AG20443 (cell line): Measurements from ENCODE around the gene PHLDB1.
"Not testable (repeated sequence)": the region's sequence is repeated elsewhere in the genome, so short reads cannot be mapped to it uniquely, and the experiment has no call there.

Experiments used
- DNase-seq: peaks from one replicate; pipeline ENCODE4 v3.0.0; 2012; ENCODE audit warnings: low spot score, mixed read lengths

PHLDB1 gene

DNA sequence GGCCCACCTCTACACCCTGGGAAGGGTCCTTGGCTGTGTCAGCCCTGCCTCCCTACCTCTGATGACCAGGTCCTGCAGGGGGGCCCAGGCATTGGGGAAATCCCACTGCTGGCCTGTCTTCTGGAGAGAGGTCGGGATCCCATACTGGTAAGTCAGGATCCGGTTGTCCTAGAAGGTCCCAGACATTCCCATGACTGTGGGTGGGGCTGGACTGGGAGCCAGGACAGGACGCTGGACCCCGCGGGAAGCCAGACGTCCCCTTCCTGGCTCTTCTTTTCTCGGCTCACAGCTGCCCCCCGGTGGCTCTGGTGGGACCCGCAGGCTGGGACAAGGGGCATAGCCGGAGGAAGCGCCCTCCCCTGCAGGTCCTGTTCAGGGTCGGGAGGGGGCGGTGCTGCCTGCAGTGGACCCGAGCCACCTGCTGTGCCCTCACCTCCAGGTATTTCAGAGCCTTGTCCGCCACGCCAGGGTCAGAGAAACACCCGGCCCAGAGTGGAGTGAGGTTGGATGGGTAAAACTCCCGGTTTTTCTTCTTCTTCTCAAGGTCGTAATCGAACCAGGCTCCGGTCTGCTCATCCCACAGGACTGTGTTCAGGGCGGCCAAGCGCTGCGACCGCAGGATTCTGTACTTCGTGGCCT, 52.0 kb downstream of the PHLDB1 start:
- DNase-seq: peak; percentile 96

DNA sequence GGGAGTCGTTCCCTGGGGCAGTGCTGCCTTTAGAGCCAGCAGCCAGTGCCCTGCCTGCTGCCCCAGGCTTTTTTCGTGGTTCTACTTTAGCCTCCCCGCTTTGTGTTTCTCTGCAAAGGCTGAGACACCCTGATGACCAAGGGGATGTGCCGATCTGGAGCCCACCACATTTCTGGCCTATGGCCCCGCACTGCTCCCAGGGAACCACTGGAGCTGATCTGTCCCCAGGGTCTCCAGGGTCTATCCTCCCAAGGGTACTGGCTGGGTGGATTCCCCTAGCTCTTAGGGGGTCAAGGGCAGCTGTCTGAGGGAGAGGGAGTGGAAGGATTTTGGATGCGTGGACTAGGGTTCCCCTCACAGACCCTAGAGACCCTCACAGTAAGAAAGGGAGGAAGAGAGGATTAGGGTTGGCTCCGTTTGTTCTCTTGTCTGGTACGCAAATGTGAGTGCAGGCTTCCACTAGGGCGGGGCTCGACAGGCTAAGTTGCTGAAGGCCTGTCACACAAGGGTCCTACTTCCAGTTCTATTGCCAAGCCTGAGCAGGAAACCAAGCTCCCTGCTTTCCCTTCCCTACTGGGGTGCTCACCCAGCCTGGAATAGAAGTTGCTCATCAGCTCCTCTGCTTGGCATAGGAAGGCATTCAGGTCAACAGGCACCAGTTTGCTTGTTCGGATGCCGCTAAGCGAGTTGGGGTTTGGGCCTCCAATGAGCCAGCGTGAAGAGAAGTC, 52.7 kb downstream of the PHLDB1 start:
- no peak for DNase-seq

DNA sequence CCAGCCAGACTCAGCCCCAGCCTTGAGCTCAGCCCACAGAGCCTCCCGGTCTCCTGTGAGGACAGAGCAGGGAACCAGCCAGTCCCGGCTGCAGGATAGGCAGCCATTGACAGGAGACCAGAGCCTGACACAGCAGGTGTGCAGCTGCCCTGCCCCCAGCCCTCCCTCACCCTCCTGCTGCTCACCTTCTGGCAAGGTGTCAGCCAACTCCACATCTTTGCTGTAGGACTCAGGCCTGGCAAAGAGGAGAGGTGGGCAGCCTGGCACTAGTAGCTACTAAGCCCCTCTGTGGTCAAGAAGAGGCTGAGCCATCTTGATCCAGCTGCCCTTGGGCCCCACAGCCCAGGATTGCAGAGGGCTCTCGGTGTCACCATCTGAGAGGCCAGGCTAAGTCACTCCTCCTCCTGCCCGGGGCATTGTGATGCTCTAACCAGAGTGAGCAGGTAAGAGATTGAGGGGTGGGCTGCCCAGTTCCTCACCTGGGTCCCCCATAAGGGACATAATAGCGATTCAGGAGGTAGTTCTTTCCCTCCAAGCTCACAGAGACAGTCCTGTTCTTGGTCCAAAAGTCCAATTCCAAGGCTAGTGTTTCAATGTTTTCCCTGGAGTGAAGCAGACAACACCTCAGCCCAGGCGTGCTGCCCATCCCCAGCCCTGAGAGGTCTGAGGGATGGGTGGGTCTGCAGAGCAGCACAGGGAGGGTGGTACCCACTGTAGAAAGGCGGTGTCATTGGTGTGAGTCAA, 53.4 kb downstream of the PHLDB1 start:
- DNase-seq: no peak

- DNase-seq: no peak
Observed at GRCh38 chr11:118661425-118662301, 54.2 kb downstream of the PHLDB1 start.

DNA sequence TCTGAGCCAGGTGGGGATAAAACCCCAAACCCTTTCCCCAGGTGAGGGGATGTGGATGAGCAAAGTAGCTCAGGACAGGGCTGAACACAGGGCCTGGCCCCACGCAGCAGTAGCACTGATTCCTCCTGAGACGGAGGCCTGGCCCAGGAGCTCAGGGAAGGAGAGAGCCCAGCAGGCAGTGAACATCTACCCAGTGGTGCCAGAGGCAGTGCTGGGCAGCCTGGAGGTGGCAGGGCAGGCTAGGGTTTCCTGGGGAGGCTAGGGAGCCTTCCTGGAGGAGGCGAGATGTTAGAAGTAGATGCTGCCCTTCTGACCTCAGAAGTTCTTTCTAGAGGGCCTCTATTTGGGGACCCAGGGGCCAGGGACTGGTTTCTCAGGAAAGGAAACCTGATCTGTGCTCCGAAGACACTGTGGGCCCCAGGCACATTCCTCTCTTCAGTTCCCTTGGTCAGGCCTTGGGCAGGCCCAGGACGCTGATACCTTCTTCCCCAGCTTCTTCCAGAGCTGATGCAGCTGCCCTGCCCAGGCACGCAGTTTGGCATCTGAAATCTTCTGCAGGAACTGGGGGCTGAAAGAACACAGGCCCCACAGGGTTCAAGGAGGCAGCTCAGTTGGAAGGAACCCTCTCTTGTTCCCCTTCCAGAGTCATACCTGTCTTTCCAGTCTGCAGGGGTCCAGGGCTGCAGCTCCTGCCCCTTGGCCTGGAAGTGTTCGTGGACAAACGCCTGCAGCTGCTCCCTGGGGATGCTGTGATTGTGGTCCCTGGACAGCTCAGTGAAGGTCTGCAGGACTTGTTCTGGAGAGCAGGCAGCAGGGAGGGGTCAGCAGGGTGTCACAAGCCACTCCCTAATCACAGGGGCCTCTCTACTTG, 55.2 kb downstream of the PHLDB1 start:
- DNase-seq: no peak

GRCh38 chr11:118663381-118663780, 56.0 kb downstream of the PHLDB1 start:
- no peak for DNase-seq

DNA sequence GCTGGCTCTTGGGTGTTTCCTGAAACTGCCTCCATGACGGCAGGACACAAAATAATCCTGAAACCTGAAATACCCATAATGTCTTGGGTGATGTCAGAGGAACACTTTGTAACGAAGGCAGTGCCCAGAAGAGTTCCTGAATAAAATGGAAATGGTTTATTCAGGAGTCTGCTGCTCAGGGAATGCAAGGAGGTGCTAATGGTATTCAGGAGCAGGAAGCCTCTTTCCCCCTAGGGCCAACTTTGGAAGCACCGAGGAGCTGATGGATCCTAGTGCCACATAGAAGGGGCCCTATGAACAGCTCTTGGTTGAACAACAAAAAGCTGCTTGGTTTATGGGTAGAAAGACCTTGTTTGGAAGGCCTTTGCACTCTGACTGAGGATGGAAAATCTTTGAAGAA, 56.5 kb downstream of the PHLDB1 start:
- no peak for DNase-seq

DNA sequence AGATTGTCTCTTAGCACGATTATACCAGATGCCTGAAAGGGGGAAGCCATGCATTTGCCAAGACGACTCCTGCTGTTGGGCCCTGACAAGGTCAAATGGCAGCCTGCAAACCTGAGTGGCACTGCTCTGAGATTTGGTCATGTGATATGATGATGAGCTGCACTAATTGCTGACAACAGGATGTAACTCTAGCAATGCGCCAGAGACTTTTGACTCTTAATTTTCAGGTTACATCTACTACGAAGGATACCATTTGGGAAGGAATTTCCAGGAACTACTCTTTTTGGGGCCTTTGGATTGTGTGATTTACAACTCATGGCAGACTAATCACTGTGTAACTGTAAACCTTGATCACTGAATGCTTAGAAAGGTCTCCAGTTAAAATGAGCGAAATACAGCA, 59.0 kb downstream of the PHLDB1 start:
- no peak for DNase-seq

- DNase-seq: no peak
Observed at GRCh38 chr11:118670063-118670462, 62.6 kb downstream of the PHLDB1 start.

GRCh38 chr11:118671254-118671653, 63.8 kb downstream of the PHLDB1 start:
- DNase-seq: no peak

- no peak for DNase-seq
Observed at GRCh38 chr11:118672846-118673245, 65.4 kb downstream of the PHLDB1 start.

- DNase-seq: no peak
Observed at GRCh38 chr11:118673361-118674081, 66.1 kb downstream of the PHLDB1 start.

DNA sequence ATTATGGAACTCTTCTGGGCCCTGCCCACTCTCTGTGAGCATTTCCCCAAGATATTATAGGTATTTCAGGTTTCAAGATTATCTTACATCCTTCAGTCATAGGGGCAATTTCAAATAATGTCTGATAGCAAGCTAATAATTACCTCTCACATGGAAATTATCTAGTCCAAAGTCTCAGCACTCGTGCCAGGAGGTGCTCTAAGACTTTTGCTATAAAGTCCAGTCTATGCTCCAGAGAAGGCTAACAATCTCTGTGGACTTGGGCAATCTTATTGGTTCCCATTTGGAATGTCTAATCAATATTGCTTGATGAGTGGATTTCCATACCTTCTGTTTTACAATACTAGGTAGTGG, 66.6 kb downstream of the PHLDB1 start:
- DNase-seq: no peak

GRCh38 chr11:118677977-118678376, 70.6 kb downstream of the PHLDB1 start:
- DNase-seq: no peak

DNA sequence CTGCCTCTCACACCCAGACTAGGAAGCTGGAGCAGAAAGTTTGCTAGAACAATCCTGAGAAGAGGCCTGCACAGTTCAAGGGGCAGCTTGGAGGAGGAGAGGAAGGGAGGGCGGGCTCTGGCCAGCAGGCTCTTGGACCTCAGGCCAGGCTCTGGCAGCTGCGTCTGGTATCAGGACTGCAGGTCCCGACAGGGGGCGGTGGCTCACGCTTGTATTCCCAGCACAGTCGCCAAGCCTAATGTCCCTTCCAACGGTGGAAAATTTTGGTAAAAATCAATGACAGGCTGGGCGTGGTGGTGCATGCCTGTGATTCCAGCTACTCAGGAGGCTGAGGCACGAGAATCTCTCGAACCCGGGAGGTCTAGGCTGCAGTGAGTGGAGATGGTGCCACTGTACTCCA, 71.5 kb downstream of the PHLDB1 start:
- not testable (repeated sequence) for DNase-seq

GRCh38 chr11:118679483-118679882, 72.1 kb downstream of the PHLDB1 start, which contains the start of gene TREH:
Gene TREH, minus strand, starts transcription at chr11:118679650. Its CDS starts 23 bp downstream, at chr11:118679627.
- no peak for DNase-seq

GRCh38 chr11:118682372-118682771, 75.0 kb downstream of the PHLDB1 start:
- DNase-seq: no peak

- not testable (repeated sequence) for DNase-seq
Observed at GRCh38 chr11:118682939-118683338, 75.5 kb downstream of the PHLDB1 start.

DNA sequence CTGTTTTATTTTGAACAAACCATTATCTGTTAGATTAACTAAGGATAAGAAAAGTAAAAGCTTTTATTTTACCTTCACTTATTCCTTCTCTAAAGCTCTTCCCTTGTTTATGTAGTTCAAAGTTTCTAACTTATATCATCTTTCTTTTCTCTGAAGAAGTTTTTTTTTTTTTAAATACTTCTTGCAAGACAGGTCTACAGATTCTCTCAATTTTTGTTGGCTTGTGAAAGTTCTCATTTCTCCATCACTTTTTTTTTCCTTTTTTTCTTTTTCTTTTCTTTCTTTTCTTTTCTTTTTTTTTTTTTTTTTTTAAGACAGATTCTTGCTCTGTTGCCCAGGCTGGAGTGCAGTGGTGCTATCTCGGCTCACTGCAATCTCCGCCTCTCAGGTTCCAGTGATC, 76.8 kb downstream of the PHLDB1 start:
- no peak for DNase-seq

DNA sequence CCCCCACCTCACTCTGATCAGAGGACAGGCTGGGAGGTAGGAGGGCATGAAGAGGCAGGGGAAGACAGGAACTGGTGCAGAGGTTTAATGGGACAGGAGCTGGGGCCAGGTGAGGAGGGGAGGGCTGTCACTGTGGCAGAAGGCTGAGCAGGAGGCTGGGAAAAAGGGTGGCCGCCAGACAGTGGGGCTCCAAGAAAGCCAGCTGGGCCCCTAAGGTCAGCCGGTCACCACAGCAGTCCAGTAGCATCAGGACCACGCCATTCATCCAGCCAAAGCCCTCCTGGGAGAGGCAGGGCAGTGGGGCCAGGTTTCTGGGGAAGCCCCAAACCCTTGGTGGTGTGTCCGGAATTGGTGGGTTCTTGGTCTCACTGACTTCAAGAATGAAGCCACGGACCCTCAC, 80.5 kb downstream of the PHLDB1 start:
- DNase-seq: no peak
